Colonic mucosa (tissue), 4 donors: ENCODE results near the gene ARSI. TPM values are rescaled to one million over a fixed set of nuclear protein-coding genes. Genes with fewer than 3 reads are reported as not detected.

Experiments used
- DNase-seq: peaks from one replicate; pipeline ENCODE4 v3.0.0-alpha.2; 2020
- H3K27ac ChIP-seq: fragments of 200-600 bp; one replicate; pipeline ENCODE4 v1.8.0; 2021
- H3K27me3 ChIP-seq: fragments of 200-600 bp; one replicate; pipeline ENCODE4 v1.8.0; 2021
- H3K36me3 ChIP-seq: fragments of 200-600 bp; one replicate; pipeline ENCODE4 v1.8.0; 2021
- H3K4me1 ChIP-seq: fragments of 200-600 bp; one replicate; pipeline ENCODE4 v1.8.0; 2021; ENCODE audit warnings: mild to moderate bottlenecking
- H3K4me3 ChIP-seq: fragments of 200-600 bp; one replicate; pipeline ENCODE4 v1.8.0; 2021
- H3K9ac ChIP-seq, 2 donors: one replicate each; pipeline ENCODE4 v1.7.0; 2013; ENCODE audit warnings: control low read depth in 2 of 2, low read depth in 2 of 2, low read length in 2 of 2
- H3K9me3 ChIP-seq: fragments of 200-600 bp; one replicate; pipeline ENCODE4 v1.8.0; 2021
- CTCF ChIP-seq: fragments of 200-600 bp; IDR thresholded peaks from one replicate; pipeline ENCODE4 v1.8.0; 2022; ENCODE audit warnings: antibody characterized with exemption, mild to moderate bottlenecking
- intact Hi-C: fragments of 100-400 bp; cut with DNase I; formaldehyde crosslinking; loops from one replicate; pipeline ENCODE4 v1.14.1; 2022
- total RNA-seq, 2 donors: library from RNA; stranded (reverse); fragmentation: NEBNext Ultra II Directional in 1 of 2; extraction: Animal tissue kit (Norgen Biotek cat#: 25700) in 1 of 2; gene quantifications; one replicate each; pipeline ENCODE4 v1.2.1, GENCODE V29; 2021
- donor health status: healthy.
- donor health status: DM: no; HTN: no; CAD: no.
- donor health status: DM: no; HTN: no; CAD: no.

The ARSI gene
- total RNA-seq, 2 donors from 2014 or later, result 0.17 to 0.69 TPM

GRCh38 chr5:150317048-150318003, 14.6 kb upstream of the ARSI start:
- Histone ChIP-seq H3K4me1 (no peaks in the 10 kb centered on the region), H3K27ac (no peak overlapping the region), H3K9ac (no peak overlapping the region), H3K9me3 (no peaks in the 10 kb centered on the region), H3K27me3 (no peaks in the 10 kb centered on the region), H3K4me3 (no peak overlapping the region), H3K36me3 (no peaks in the 10 kb centered on the region)
- DNase-seq, result no peak
- no peak for TF ChIP-seq CTCF
- intact Hi-C loops, result no loop called here

GRCh38 chr5:150316320-150316719, 13.6 kb upstream of the ARSI start:
- DNase-seq, result no peak
- no peak overlapping the region for H3K9ac ChIP-seq
- no peaks in the 10 kb centered on the region for H3K27me3 ChIP-seq
- intact Hi-C loops, result no loop called here
- no peaks in the 10 kb centered on the region for H3K4me1 ChIP-seq
- H3K27ac ChIP-seq, result no peak overlapping the region
- no peaks in the 10 kb centered on the region for H3K9me3 ChIP-seq
- TF ChIP-seq CTCF, result no peak
- H3K4me3 ChIP-seq, result no peak overlapping the region
- H3K36me3 ChIP-seq, result no peaks in the 10 kb centered on the region

- Histone ChIP-seq H3K36me3 (no peaks in the 10 kb centered on the region), H3K27me3 (no peaks in the 10 kb centered on the region), H3K9ac (no peak overlapping the region), H3K27ac (no peak overlapping the region), H3K9me3 (no peaks in the 10 kb centered on the region), H3K4me3 (no peak overlapping the region), H3K4me1 (no peaks in the 10 kb centered on the region)
- no peak for TF ChIP-seq CTCF
- intact Hi-C loops, result no loop called here
- DNase-seq, result no peak
Measured at GRCh38 chr5:150315245-150315644, 12.5 kb upstream of the ARSI start.

GRCh38 chr5:150313921-150314716, 11.4 kb upstream of the ARSI start:
- DNase-seq, result no peak
- H3K9me3 ChIP-seq, result no peaks in the 10 kb centered on the region
- no peak overlapping the region for H3K9ac ChIP-seq
- TF ChIP-seq CTCF, result no peak
- no peak overlapping the region for H3K27ac ChIP-seq
- intact Hi-C loops, result no loop called here
- H3K4me3 ChIP-seq, result no peak overlapping the region
- H3K27me3 ChIP-seq, result no peaks in the 10 kb centered on the region
- H3K36me3 ChIP-seq, result no peaks in the 10 kb centered on the region
- H3K4me1 ChIP-seq, result no peaks in the 10 kb centered on the region

- no peak for TF ChIP-seq CTCF
- H3K36me3 ChIP-seq, result no peaks in the 10 kb centered on the region
- no peaks in the 10 kb centered on the region for H3K27me3 ChIP-seq
- no peak for DNase-seq
- intact Hi-C loops, result no loop called here
- no peak overlapping the region for H3K27ac ChIP-seq
- H3K9ac ChIP-seq, result no peak overlapping the region
- no peaks in the 10 kb centered on the region for H3K4me1 ChIP-seq
- no peak overlapping the region for H3K4me3 ChIP-seq
- H3K9me3 ChIP-seq, result no peaks in the 10 kb centered on the region
Measured at GRCh38 chr5:150313501-150313900, 10.8 kb upstream of the ARSI start.
